Hepatocyte (in vitro differentiated cells): Measurements from ENCODE around the gene RAB3A. TPM values are rescaled to one million over a fixed set of nuclear protein-coding genes. Genes with fewer than 3 reads are reported as not detected.
A peak's percentile ranks its signal among the peaks of the same experiment; 100 is the strongest.

Experiments used
- DNase-seq: peaks from one replicate; pipeline ENCODE4 v3.0.0-alpha.2; 2016; ENCODE audit warnings: low spot score
- H2AFZ ChIP-seq: fragments of 200-600 bp; sonication (generic); 2 replicates; pipeline ENCODE4 v1.6.0; 2016; ENCODE audit warnings: antibody characterized with exemption, mild to moderate bottlenecking
- H3K27ac ChIP-seq: fragments of 200-600 bp; sonication (generic); 2 replicates; pipeline ENCODE4 v1.5.1; 2016; ENCODE audit warnings: mild to moderate bottlenecking
- H3K27me3 ChIP-seq: fragments of 200-600 bp; sonication (generic); 2 replicates; pipeline ENCODE4 v1.6.1; 2016
- H3K36me3 ChIP-seq: fragments of 200-600 bp; sonication (generic); replicated peaks from 2 replicates; pipeline ENCODE4 v1.5.1; 2016; ENCODE audit warnings: low read depth; ENCODE audit not compliant: insufficient read depth
- H3K4me1 ChIP-seq: fragments of 200-600 bp; sonication (generic); 2 replicates; pipeline ENCODE4 v1.5.1; 2016; ENCODE audit warnings: mild to moderate bottlenecking, moderate library complexity; ENCODE audit not compliant: insufficient read depth
- H3K4me2 ChIP-seq: fragments of 200-600 bp; sonication (generic); 2 replicates; pipeline ENCODE4 v1.6.0; 2016
- H3K4me3 ChIP-seq: fragments of 200-600 bp; sonication (generic); 2 replicates; pipeline ENCODE4 v1.5.1; 2016; ENCODE audit warnings: mild to moderate bottlenecking
- H3K79me2 ChIP-seq: fragments of 200-600 bp; sonication (generic); 2 replicates; pipeline ENCODE4 v1.6.0; 2017; ENCODE audit warnings: mild to moderate bottlenecking
- H3K9me2 ChIP-seq: fragments of 200-600 bp; sonication (generic); replicated peaks from 2 replicates; pipeline ENCODE4 v1.6.0; 2017; ENCODE audit warnings: mild to moderate bottlenecking; ENCODE audit not compliant: insufficient read depth
- H3K9me3 ChIP-seq: fragments of 200-600 bp; sonication (generic); 2 replicates; pipeline ENCODE4 v1.5.1; 2016; ENCODE audit warnings: low read depth, mild to moderate bottlenecking
- H4K20me1 ChIP-seq: fragments of 200-600 bp; sonication (generic); 2 replicates; pipeline ENCODE4 v1.6.0; 2016; ENCODE audit warnings: mild to moderate bottlenecking; ENCODE audit not compliant: insufficient read depth, poor library complexity, severe bottlenecking
- EZH2 ChIP-seq: fragments of 200-600 bp; sonication (generic); IDR thresholded peaks from 2 replicates; pipeline ENCODE4 v1.6.1; 2016; ENCODE audit warnings: antibody characterized with exemption, mild to moderate bottlenecking, borderline replicate concordance
- EZH2phosphoT487 ChIP-seq: fragments of 200-600 bp; sonication (generic); IDR thresholded peaks from one replicate; pipeline ENCODE4 v1.6.1; 2018; ENCODE audit warnings: antibody characterized with exemption, mild to moderate bottlenecking, low read depth, moderate library complexity; ENCODE audit not compliant: unreplicated experiment, severe bottlenecking
- WGBS: methylation state at CpG from one replicate; pipeline ENCODE4 v1.1.6; 2016; ENCODE audit warnings: low lambda C conversion rate; ENCODE audit errors: missing lambda C conversion rate; 5-methylcytosine and 5-hydroxymethylcytosine counted together
- polyA plus RNA-seq: library from polyadenylated mRNA; unstranded; fragments of >200 nt; fragmentation: Nextera tagmentation; extraction: Ambion mirVana; gene quantifications from 2 replicates; pipeline ENCODE4 v1.2.1, GENCODE V29; 2016
- total RNA-seq: library from RNA; depleted of rRNA; stranded (reverse); fragments of >200 nt; gene quantifications from 2 replicates; pipeline ENCODE4 v1.2.3, GENCODE V29; 2014
- TF ChIP-seq, protein P1 (sequence below): fragments of 200-600 bp; sonication (generic); IDR thresholded peaks from 2 replicates; pipeline ENCODE4 v1.5.1; 2016; ENCODE audit warnings: antibody characterized with exemption, mild to moderate bottlenecking; ENCODE audit not compliant: poor library complexity

The RAB3A gene
- total and polyA plus RNA-seq, 2 experiments from 2014 or later = 2.2 to 2.6 TPM

DNA sequence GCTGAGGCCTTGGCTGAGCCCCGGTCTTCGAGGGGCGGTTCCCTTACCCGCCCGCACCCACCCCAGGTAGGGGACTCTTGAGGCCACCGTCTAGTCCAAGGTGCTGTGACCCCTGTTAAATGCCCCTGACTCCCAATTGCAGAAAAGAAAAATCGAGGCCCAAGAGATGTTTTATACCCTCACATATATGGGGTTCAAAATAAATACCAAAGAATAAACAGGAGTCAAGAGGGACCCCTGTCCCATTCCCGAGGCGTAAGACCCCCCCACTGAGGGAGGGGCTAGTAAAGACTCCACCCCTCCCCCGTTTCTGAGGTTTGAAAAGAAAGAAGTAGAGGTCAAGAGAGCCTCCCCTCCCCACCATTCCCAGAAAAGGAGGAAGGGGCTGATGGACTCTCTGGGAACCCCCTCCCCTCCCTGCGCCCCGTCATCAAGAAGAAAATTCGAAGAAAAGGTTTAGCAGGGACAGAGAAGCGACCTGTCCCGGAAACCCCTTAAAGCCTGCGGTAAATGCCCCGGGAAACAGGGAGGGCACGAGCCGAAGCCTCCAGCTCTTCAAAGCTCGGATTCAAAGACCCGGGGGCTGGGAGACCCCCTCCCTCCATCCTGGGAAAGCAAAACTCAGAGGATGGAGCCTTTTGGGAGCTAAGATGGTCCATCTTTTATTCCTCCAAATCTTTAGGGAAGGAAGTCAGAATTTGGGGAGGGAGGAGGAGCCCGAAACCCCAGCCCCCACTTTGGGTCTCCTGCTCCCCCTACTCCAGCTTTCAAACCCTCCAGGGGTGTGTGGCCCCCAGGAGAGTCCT lies 755 bp upstream of the RAB3A start:
- no peaks in the 10 kb centered on the region for H3K9me3 ChIP-seq
- H2AFZ ChIP-seq = peak overlapping the region; percentile 23
- peak overlapping the region; percentile 52 for H3K4me3 ChIP-seq
- no peaks in the 10 kb centered on the region for H3K9me2 ChIP-seq
- TF ChIP-seq EZH2phosphoT487 (no peak), EZH2 (no peak)
- TF ChIP-seq, protein P1, sequence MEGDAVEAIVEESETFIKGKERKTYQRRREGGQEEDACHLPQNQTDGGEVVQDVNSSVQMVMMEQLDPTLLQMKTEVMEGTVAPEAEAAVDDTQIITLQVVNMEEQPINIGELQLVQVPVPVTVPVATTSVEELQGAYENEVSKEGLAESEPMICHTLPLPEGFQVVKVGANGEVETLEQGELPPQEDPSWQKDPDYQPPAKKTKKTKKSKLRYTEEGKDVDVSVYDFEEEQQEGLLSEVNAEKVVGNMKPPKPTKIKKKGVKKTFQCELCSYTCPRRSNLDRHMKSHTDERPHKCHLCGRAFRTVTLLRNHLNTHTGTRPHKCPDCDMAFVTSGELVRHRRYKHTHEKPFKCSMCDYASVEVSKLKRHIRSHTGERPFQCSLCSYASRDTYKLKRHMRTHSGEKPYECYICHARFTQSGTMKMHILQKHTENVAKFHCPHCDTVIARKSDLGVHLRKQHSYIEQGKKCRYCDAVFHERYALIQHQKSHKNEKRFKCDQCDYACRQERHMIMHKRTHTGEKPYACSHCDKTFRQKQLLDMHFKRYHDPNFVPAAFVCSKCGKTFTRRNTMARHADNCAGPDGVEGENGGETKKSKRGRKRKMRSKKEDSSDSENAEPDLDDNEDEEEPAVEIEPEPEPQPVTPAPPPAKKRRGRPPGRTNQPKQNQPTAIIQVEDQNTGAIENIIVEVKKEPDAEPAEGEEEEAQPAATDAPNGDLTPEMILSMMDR = no peak
- H3K79me2 ChIP-seq = no peaks in the 10 kb centered on the region
- WGBS = under 1% methylated on average over 22 of the region's 22 CpGs
- peak; percentile 87 for DNase-seq
- H3K27me3 ChIP-seq = no peaks in the 10 kb centered on the region
- peaks cover 10% of the 10 kb centered on the region for H3K4me1 ChIP-seq
- H3K27ac ChIP-seq = peak overlapping the region; percentile 96
- H3K4me2 ChIP-seq = peak overlapping the region; percentile 92
- H4K20me1 ChIP-seq = no peaks in the 10 kb centered on the region
- H3K36me3 ChIP-seq = no peaks in the 10 kb centered on the region

DNA sequence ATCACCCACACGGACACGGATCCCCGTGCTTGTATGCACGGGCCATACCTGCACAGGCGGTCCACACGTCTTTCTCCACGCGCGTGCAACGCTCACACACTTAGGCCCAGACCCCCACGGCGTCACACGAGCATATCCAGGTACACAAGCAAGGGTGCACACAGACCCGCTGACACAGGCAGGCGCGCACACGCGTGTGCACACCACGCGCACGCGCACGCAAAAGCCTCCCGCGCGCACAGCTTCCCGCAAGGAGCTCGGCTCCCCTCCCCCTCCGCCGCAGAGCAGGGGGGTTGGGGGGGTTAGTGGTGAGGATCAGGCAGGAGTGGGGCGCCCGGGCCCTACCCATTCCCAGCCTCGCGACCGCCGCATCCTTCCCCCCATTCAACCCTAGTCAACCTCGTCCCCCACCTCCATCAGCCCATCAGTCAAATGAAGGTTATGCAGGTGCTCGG lies 407 bp downstream of the RAB3A start:
- H3K4me2 ChIP-seq = peak overlapping the region; percentile 97
- H3K27me3 ChIP-seq = no peaks in the 10 kb centered on the region
- H3K36me3 ChIP-seq = no peaks in the 10 kb centered on the region
- H3K4me1 ChIP-seq = peaks cover 10% of the 10 kb centered on the region
- H3K27ac ChIP-seq = peak overlapping the region; percentile 25
- TF ChIP-seq, protein P1 = no peak
- TF ChIP-seq EZH2 = no peak
- TF ChIP-seq EZH2phosphoT487 = no peak
- H3K79me2 ChIP-seq = no peaks in the 10 kb centered on the region
- peak; percentile 56 for DNase-seq
- no peaks in the 10 kb centered on the region for H4K20me1 ChIP-seq
- H3K4me3 ChIP-seq = peak overlapping the region; percentile 38
- 9% methylated on average over 18 of the region's 38 CpGs for WGBS
- no peaks in the 10 kb centered on the region for H3K9me2 ChIP-seq
- no peaks in the 10 kb centered on the region for H3K9me3 ChIP-seq
- peak overlapping the region; percentile 27 for H2AFZ ChIP-seq

GRCh38 chr19:18202778-18203407 lies 949 bp downstream of the RAB3A start:
- Histone ChIP-seq H2AFZ (peak overlapping the region; percentile 27), H3K27ac (no peak overlapping the region), H3K27me3 (no peaks in the 10 kb centered on the region), H3K36me3 (no peaks in the 10 kb centered on the region), H3K4me2 (peak overlapping the region; percentile 97), H4K20me1 (no peaks in the 10 kb centered on the region), H3K79me2 (no peaks in the 10 kb centered on the region), H3K4me3 (peak overlapping the region; percentile 38), H3K4me1 (peaks cover 10% of the 10 kb centered on the region), H3K9me3 (no peaks in the 10 kb centered on the region), H3K9me2 (no peaks in the 10 kb centered on the region)
- 38% methylated on average over 32 of the region's 32 CpGs for WGBS
- peak; percentile 39 for DNase-seq
- no peak for TF ChIP-seq EZH2phosphoT487
- TF ChIP-seq EZH2 = no peak
- TF ChIP-seq, protein P1 = peak; percentile 21
